Dermis microvascular lymphatic vessel endothelial cell (primary cell): Measurements from ENCODE around the gene GEMIN2. TPM values are rescaled to one million over a fixed set of nuclear protein-coding genes. Genes with fewer than 3 reads are reported as not detected.
"Not testable (repeated sequence)": the region's sequence is repeated elsewhere in the genome, so short reads cannot be mapped to it uniquely, and the experiment has no call there.

Source experiments
- DNase-seq, 2 donors: peaks; one replicate each; pipeline versions ENCODE4 v3.0.0 to v3.0.0-alpha.2; 2010; ENCODE audit warnings: low read depth in 2 of 2
- total RNA-seq: library from RNA; depleted of rRNA; stranded (reverse); fragments of >200 nt; gene quantifications from 2 replicates; pipeline ENCODE4 v1.2.1, GENCODE V29; 2014

The GEMIN2 gene
- total RNA-seq, 1 donor from 2014 or later = 21.3 TPM

DNA sequence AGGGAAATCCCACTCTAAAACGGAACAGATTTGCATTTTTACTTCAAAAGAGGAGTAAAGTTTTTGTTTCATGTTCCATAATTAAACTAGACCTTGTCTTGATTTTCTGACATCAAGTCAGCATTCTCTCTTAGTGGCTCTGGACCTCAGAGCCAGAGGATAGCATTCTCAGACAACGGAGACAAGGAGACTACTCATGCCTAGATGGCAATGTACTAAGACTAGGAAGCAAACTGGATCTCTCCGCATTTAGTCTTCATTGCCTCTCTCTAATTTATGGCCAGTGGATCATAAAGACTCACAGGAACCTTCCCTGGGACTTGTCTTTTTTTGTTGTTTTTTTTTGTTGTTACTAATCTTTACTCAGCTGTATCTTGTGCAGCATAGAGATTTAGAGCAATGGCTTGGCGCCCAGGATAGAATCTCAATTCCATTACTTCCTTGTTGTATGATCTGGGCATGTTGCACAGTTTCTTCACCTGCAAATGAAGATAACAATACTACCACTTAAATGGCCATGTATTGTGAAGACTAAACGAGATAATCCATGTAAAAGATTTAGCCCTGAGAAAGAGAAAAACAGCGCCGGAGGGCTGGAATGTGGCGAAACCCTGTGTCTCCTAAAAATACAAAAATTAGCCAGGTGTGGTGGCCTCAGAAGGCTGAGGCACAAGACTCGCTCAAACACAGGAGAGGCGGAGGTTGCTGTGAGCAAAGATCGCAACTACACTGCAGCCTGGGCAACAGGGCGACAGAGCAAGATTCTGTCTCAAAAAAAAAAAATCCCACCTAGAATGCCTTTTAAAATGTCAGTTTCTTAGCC, 4.0 kb upstream of the GEMIN2 start:
- no peak for DNase-seq

DNA sequence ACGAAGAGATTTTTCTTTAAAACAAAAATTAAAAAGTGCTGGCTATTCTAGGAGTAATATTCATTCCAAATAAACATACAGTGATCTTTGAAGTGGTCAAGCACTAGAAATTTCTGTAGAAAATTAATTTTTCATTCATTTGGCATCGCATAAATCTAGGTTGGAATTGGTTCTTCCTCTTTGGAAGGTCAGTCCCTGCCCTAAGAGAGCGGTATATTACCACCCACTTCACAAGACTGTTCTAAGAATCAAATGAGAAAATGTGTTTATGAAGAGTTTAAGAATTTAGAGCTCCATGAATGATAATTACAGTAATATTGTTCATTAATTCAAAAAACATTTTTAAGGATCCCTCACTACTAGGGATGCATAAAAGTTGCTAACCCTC, 444 bp upstream of the GEMIN2 start:
- no peak for DNase-seq

DNA sequence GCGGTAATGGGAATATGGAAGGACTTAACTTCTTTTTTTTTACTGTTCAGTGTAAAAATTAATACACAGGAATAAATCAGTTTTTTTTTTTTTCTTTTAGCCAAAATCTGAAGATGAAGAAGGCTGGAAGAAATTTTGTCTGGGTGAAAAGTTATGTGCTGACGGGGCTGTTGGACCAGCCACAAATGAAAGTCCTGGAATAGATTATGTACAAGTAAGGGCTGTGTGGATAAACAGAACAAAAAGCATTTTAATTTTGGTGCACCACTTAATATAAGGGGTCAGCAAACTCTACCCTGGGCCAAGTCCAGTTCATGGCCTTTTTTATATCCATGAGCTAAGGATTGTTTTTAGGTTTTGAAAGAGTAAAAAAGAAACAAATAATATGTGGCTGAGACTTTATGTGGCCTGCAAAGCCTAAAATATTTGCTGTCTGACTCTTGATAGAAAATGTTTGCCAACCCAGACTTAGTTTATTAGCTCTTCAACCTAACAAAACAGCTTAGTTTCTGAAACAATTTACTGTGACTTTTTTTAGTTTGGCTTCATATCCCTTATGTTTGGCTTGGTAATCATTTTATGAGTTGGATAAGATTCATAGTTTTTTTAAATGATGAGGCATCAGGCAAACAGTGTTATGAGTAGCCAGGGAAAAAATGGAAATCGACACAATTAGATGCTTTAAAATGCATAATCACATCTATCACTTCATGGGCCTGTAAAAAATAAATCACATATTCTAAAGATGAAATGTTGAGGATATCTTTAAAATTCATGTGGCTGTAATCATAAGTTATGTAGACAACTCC, 8.4 kb downstream of the GEMIN2 start:
- no peak for DNase-seq

DNA sequence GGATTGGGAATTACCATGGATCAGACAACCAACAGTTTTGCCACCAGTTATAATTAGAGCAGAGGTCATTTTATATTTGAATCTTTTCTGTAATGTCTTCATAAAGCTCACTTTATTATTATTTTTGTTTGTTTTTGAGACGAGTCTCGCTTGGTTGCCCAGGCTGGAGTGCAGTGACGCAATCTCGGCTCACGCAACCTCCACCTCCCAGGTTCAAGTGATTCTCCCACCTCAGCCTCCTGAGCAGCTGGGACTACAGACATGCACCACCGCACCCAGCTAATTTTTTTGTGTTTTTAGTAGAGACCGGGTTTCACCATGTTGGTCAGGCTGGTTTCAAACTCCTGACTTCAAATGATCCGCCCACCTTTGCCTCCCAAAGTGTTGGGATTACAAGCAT, 23.7 kb downstream of the GEMIN2 start:
- not testable (repeated sequence) for DNase-seq

DNA sequence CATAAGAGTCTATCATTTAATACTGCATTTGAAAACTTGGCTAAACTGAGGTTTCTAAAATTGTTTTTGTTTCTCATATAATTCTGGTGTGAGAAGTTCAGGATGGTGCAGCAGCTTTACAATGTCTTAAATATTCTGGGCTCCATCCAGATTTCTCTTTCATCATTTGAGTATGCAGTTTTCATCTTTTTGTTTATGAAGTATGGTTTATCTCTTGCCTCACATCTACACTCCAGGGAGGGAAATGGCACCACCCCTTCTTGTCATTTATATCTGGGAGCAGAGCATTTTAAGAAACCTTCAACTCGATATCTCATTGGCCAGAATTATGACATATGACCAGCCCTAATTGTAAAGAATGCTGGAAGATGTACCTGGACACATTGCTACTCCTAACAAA, 24.3 kb downstream of the GEMIN2 start:
- DNase-seq = no peak

- no peak for DNase-seq
These were observed 26.0 kb downstream of the GEMIN2 start for GRCh38 chr14:39140170-39140569.

- DNase-seq = not testable (repeated sequence)
These were observed 27.5 kb downstream of the GEMIN2 start for GRCh38 chr14:39141623-39142022.

DNA sequence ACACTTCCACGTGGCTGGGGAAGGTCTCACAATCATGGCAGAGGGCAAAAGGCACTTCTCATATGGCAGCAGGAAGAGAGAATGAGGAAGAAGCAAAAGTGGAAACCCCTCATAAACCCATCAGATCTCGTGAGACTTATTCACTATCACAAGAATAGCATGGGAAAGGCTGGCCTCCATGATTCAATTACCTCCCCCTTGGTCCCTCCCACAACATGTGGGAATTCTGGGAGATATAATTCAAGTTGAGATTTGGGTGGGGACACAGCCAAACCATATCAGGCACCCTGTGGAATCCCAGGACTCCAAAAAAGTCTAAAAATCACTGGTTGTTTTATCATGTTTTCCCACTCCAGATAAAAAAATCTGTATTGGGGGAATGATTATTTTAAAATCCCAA, 29.1 kb downstream of the GEMIN2 start:
- not testable (repeated sequence) for DNase-seq

GRCh38 chr14:39145266-39145966, 31.3 kb downstream of the GEMIN2 start:
- no peak for DNase-seq

DNA sequence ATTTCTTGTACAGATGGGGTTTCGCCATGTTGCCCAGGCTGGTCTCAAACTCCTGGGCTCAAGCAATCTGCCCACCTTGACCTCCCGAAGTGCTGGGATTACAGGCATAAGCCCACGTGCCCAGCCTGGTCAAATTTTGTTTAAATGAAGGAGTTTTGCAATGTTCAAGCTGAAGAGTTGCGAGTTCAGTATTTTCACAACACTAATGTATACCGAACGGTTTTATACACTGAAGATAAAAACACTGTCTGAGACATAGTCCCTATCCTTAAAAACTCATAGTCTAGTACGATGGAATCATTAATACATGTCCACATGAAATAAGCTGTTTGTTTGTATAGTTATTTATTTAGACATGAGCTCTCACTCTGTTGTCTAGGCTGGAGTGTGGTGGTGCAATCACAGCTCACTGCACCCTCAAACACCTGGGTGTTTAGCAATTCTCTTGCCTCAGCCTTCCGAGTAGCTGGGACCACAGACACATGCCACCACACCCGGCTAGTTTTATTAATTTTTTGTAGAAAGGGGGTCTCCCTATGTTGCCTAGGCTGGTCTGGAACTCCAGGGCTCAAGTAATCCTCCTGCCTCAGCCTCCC, 40.6 kb downstream of the GEMIN2 start:
- DNase-seq = no peak

- no peak for DNase-seq
These were observed 43.4 kb downstream of the GEMIN2 start for GRCh38 chr14:39157491-39157890.

- no peak for DNase-seq
These were observed 44.2 kb downstream of the GEMIN2 start for GRCh38 chr14:39158222-39158858.

GRCh38 chr14:39160494-39160893, 46.4 kb downstream of the GEMIN2 start:
- DNase-seq = no peak

DNA sequence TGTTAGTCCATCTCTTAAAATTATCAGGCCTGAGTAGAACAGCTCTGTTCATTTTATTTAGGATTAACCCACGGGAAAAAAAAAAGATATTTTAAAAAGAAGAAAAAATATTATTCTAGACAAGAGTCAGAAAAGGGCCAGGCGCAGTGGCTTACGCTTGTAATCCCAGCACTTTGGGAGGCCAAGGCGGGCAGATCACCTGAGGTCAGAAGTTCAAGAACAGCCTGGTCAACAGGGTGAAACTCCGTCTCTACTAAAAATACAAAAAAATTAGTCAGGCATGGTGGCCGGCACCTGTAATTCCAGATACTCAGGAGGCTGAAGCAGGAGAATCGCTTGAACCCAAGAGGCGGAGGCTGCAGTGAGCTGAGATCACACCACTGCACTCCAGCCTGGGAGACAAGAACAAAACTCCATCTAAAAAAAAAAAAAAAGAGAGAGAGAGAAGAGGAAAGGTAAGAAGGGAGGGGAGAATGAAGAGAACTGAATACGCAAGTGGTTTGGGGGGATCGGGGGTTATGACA, 53.7 kb downstream of the GEMIN2 start:
- not testable (repeated sequence) for DNase-seq

GRCh38 chr14:39168591-39168990, 54.5 kb downstream of the GEMIN2 start:
- no peak for DNase-seq

DNA sequence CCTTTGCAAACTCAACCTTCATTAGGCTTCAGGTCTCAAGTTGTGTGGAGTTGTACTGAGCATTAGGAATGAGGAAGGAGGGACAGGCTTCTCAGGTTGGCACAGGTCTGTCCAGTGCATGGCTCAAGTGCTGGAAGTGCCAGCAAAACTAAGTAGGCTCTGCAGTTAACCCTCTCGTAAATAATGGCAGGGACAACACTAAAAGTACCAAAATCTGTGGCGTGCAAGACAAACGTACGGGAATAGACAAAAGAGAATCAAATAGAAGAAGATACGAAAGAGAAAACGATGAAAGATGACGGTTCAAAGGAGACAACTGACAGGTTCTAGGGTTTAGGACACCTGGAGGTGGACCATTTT, 55.4 kb downstream of the GEMIN2 start:
- DNase-seq = peak in 1 of 2 donors; percentile 29

DNA sequence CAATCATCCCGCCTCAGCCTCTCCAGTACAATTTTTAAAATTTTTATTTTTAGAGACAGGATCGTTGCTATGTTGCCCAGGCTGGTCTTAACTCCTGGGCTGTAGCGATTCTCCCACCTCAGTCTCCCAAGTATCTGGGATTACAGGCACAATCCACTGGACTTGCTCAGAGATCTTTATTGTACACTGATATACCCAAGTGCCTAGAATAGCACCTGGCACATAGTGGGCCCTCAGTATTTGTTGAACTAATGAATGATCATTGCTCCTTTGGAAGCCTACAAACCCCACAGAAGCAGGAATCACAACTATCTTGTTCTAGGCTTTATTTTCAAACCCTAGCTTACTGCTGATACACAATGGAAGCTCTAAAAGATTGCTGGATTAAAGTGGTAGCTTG, 59.1 kb downstream of the GEMIN2 start:
- no peak for DNase-seq

DNA sequence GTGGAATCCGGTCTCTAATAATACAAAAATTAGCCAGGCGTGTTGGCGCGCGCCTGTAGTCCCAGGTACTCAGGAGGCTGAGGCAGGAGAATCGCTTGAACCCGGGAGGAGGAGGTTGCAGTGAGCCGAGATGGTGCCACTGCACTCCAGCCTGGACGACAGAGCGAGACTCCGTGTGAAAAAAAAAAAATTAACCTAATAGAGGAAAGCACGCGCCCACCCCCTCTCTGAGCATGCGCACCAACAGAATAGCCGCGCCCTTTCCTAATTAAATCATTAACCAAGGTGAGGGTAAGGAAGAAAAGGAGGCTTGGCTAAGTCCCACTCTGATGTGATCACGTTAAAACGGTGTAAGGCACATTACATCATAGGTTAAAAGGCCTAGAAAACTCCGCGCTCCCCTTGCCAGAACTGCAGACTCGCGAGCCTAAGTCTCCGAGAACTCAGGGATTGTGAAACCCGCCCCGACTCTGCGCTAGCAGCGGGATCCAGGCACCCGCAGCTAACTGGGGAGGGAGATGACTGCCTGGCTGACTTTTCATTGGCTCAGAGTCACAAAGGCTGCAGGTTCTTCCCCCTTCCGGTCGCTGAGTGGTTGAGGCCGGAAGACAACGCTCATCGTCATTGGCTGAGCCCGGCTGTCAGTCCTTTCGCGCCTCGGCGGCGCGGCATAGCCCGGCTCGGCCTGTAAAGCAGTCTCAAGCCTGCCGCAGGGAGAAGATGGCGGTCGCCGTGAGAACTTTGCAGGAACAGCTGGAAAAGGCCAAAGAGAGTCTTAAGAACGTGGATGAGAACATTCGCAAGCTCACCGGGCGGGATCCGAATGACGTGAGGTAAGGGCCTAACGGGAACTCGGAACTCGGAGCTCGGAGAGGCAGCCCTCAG, 60.7 kb downstream of the GEMIN2 start, which contains the start of gene PNN:
PNN (plus strand) TSS at position 695 of the 885 bp plus-strand sequence; CDS start at position 721, 26 bp downstream.
- DNase-seq = peak; percentile 100

- peak in 1 of 2 donors; percentile 61 for DNase-seq
These were observed 61.5 kb downstream of the GEMIN2 start for GRCh38 chr14:39175445-39176262.
